ENCODE results near the gene TTC31.
A peak's percentile ranks its signal among the peaks of the same experiment; 100 is the strongest.
"Not testable (repeated sequence)": the region's sequence is repeated elsewhere in the genome, so short reads cannot be mapped to it uniquely, and the experiment has no call there.

Gene TTC31

GRCh38 chr2:74482801-74483674 is at the start of gene TTC31, which contains the start of gene CCDC142:
Gene TTC31 (plus strand): TSS chr2:74483081. CDS start chr2:74483096, 15 bp downstream.
Gene CCDC142 (minus strand): TSS chr2:74482998. CDS start chr2:74482837, 161 bp downstream.
- DNase-seq (ENCODE audit: low read depth in 2 of 2): peak; percentile 88 to 93

GRCh38 chr2:74436111-74436805 is 46.6 kb upstream of the TTC31 start:
- no peak for DNase-seq (ENCODE audit: low read depth in 2 of 2)

- DNase-seq (ENCODE audit: low read depth in 2 of 2): no peak
Observed at GRCh38 chr2:74436848-74437695, 45.8 kb upstream of the TTC31 start.

- DNase-seq (ENCODE audit: low read depth in 2 of 2): no peak
Observed at GRCh38 chr2:74438248-74438647, 44.6 kb upstream of the TTC31 start.

GRCh38 chr2:74439373-74439772 is 43.5 kb upstream of the TTC31 start:
- DNase-seq (ENCODE audit: low read depth in 2 of 2): no peak

GRCh38 chr2:74439803-74440377 is 43.0 kb upstream of the TTC31 start:
- DNase-seq (ENCODE audit: low read depth in 2 of 2): no peak

- peak; percentile 19 to 43 for DNase-seq (ENCODE audit: low read depth in 2 of 2)
Observed at GRCh38 chr2:74440378-74441169, 42.3 kb upstream of the TTC31 start.

GRCh38 chr2:74441170-74441689 is 41.7 kb upstream of the TTC31 start:
- no peak for DNase-seq (ENCODE audit: low read depth in 2 of 2)

GRCh38 chr2:74441690-74442482 is 41.0 kb upstream of the TTC31 start, which contains the start of gene RTKN:
Gene RTKN (minus strand): TSS chr2:74441937. CDS start chr2:74441816, 121 bp downstream.
- no peak for DNase-seq (ENCODE audit: low read depth in 2 of 2)

GRCh38 chr2:74442483-74443297 is 40.2 kb upstream of the TTC31 start:
- DNase-seq (ENCODE audit: low read depth in 2 of 2): not testable (repeated sequence)

GRCh38 chr2:74444498-74445318 is 38.2 kb upstream of the TTC31 start:
- no peak for DNase-seq (ENCODE audit: low read depth in 2 of 2)

- DNase-seq (ENCODE audit: low read depth in 2 of 2): no peak
Observed at GRCh38 chr2:74447230-74447999, 35.5 kb upstream of the TTC31 start.

- no peak for DNase-seq (ENCODE audit: low read depth in 2 of 2)
Observed at GRCh38 chr2:74448771-74449170, 34.1 kb upstream of the TTC31 start.

GRCh38 chr2:74450570-74451190 is 32.2 kb upstream of the TTC31 start:
- no peak for DNase-seq (ENCODE audit: low read depth in 2 of 2)

- DNase-seq (ENCODE audit: low read depth in 2 of 2): peak; percentile 91 to 97
Observed at GRCh38 chr2:74454654-74455511, 28.0 kb upstream of the TTC31 start, which contains the start of gene INO80B. Gene INO80B (plus strand): TSS chr2:74455087. CDS start chr2:74455117, 30 bp downstream.

Data from stimulated activated CD8-positive, alpha-beta memory T cell treated with anti-CD3 and anti-CD28 coated beads, Interleukin-7, amount 100 ng/mL, for 4 hours (primary cell).